HEK293T (cell line): Measurements from ENCODE around the gene SAC3D1.

Experiments used
- FOXK2 ChIP-seq: fragments of 450-650 bp; IDR thresholded peaks from 2 replicates; pipeline ENCODE4 v1.6.1; 2016; ENCODE audit warnings: mild to moderate bottlenecking
- SP1 ChIP-seq: fragments of 450-650 bp; IDR thresholded peaks from 2 replicates; pipeline ENCODE4 v1.6.1; 2017
- SUZ12 ChIP-seq: fragments of 450-650 bp; IDR thresholded peaks from 2 replicates; pipeline ENCODE4 v1.6.1; 2016; ENCODE audit warnings: mild to moderate bottlenecking

GRCh38 chr11:64999478-64999877 lies 41.5 kb upstream of the SAC3D1 start:
- TF ChIP-seq FOXK2 (no peak), SUZ12 (no peak), SP1 (no peak)
